Kidney (tissue), 14 donors: ENCODE measurements around the gene E2F1. TPM values are rescaled to one million over a fixed set of nuclear protein-coding genes. Genes with fewer than 3 reads are reported as not detected.
A peak's percentile ranks its signal among the peaks of the same experiment; 100 is the strongest.

Experiments used
- DNase-seq, 5 donors: peaks; one replicate each; pipeline ENCODE4 v3.0.0-alpha.2; 2013 to 2020
- FAIRE-seq: peaks from 2 replicates; lab custom pipeline; 2012; peaks lifted over from hg19 to GRCh38; lab: Jason Lieb, UNC
- H3K27ac ChIP-seq, 2 donors: one replicate each; pipeline ENCODE4 v1.7.0; 2013; ENCODE audit warnings: low read depth in 2 of 2, low read length in 2 of 2, inconsistent platforms in 1 of 2
- H3K27me3 ChIP-seq: one replicate; pipeline ENCODE4 v1.7.1; 2013; ENCODE audit warnings: low read length, inconsistent platforms; ENCODE audit not compliant: control insufficient read depth, insufficient read depth
- H3K36me3 ChIP-seq, 3 donors: one replicate each; pipeline versions ENCODE4 v1.7.0 to v1.7.1; 2013; ENCODE audit warnings: low read length in 3 of 3, control low read depth in 1 of 3, inconsistent platforms in 1 of 3; ENCODE audit not compliant: insufficient read depth in 3 of 3, control insufficient read depth in 2 of 3
- H3K4me1 ChIP-seq, 3 donors: one replicate each; pipeline versions ENCODE4 v1.7.0 to v1.7.1; 2013; ENCODE audit warnings: low read length in 3 of 3, inconsistent platforms in 1 of 3, low read depth in 1 of 3; ENCODE audit not compliant: control insufficient read depth in 2 of 3, insufficient read depth in 2 of 3
- H3K4me3 ChIP-seq, 3 donors: one replicate each; pipeline versions ENCODE4 v1.7.0 to v1.8.1; 2013; ENCODE audit warnings: low read length in 3 of 3, control low read depth in 1 of 3, inconsistent platforms in 1 of 3
- H3K9ac ChIP-seq, 3 donors: one replicate each; pipeline versions ENCODE4 v1.7.0 to v1.7.1; 2013; ENCODE audit warnings: low read length in 3 of 3, control low read depth in 1 of 3, inconsistent platforms in 1 of 3
- H3K9me3 ChIP-seq, 3 donors: one replicate each; pipeline versions ENCODE4 v1.7.0 to v1.7.1; 2013; ENCODE audit warnings: low read length in 3 of 3, control low read depth in 1 of 3, inconsistent platforms in 1 of 3; ENCODE audit not compliant: control insufficient read depth in 2 of 3, insufficient read depth in 1 of 3
- intact Hi-C: fragments of 100-400 bp; cut with DNase I; formaldehyde crosslinking; loops from one replicate; pipeline ENCODE4 v1.11.1; 2022
- polyA plus RNA-seq: library from polyadenylated mRNA; stranded (reverse); fragments of 350-450 nt; fragmentation: Illumina TruSeq; extraction: RNeasy Lipid Tissue Mini Kit (QIAGEN cat#74804); gene quantifications from one replicate; pipeline ENCODE4 v1.2.3, GENCODE V29; 2014; ENCODE audit warnings: low read depth, low replicate concordance; ENCODE audit not compliant: insufficient read depth
- total RNA-seq: library from RNA; stranded (reverse); fragmentation: NEBNext Ultra II Directional; extraction: Animal tissue kit (Norgen Biotek cat#: 25700); gene quantifications from one replicate; pipeline ENCODE4 v1.2.1, GENCODE V29; 2021
- TF ChIP-seq, protein P1 (sequence below): IDR thresholded peaks from 3 replicates; pipeline ENCODE4 v1.5.1; 2012; ENCODE audit warnings: mild to moderate bottlenecking, moderate library complexity, borderline replicate concordance; ENCODE audit not compliant: insufficient read depth; ENCODE audit errors: extremely low read depth
- donor health status: control.
- donor health status: control.
- donor health status: control.
- donor health status: control.
- donor health status: control.
- donor health status: DM: yes; HTN: yes; CAD: no.
- donor health status: Normal renal cell carcinoma (clear cell type).

E2F1 gene
- total and polyA plus RNA-seq, 2 donors from 2014 or later, result 0.90 to 1.5 TPM

- Histone ChIP-seq H3K36me3 (no peaks in the 10 kb centered on the region), H3K27ac (no peak overlapping the region), H3K4me1 (peaks cover 0 to 3% (median 0%) of the 10 kb centered on the region in 3 donors), H3K9ac (no peak overlapping the region), H3K4me3 (no peak overlapping the region), H3K9me3 (no peaks in the 10 kb centered on the region), H3K27me3 (no peaks in the 10 kb centered on the region)
- DNase-seq (no peak), FAIRE-seq (no peak)
- TF ChIP-seq, protein P1, sequence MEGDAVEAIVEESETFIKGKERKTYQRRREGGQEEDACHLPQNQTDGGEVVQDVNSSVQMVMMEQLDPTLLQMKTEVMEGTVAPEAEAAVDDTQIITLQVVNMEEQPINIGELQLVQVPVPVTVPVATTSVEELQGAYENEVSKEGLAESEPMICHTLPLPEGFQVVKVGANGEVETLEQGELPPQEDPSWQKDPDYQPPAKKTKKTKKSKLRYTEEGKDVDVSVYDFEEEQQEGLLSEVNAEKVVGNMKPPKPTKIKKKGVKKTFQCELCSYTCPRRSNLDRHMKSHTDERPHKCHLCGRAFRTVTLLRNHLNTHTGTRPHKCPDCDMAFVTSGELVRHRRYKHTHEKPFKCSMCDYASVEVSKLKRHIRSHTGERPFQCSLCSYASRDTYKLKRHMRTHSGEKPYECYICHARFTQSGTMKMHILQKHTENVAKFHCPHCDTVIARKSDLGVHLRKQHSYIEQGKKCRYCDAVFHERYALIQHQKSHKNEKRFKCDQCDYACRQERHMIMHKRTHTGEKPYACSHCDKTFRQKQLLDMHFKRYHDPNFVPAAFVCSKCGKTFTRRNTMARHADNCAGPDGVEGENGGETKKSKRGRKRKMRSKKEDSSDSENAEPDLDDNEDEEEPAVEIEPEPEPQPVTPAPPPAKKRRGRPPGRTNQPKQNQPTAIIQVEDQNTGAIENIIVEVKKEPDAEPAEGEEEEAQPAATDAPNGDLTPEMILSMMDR, result no peak
- intact Hi-C loops, result no loop called here
These were observed 4.9 kb downstream of the E2F1 start for GRCh38 chr20:33681288-33681687.

DNA sequence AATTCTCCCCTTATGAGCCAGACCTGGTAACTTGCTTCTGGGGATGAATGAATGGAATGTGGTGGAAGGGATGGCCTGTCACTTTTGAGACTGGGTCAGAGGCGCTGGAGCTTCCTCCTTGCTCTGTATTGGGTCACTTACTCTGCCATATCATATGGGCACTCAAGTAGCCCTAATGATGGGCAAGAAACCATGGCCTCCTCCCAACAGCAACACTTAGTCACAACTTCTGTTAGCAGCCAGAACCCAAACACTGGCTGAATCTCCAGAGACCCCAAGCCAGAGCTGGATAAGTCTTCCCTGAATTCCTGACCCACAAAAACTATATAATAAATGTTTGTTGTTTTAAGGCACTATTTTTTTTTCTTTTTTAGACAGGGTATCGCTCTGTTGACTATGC is 5.5 kb downstream of the E2F1 start:
- no peak overlapping the region for H3K27ac ChIP-seq
- no peaks in the 10 kb centered on the region for H3K36me3 ChIP-seq
- H3K4me3 ChIP-seq, result no peak overlapping the region
- H3K9ac ChIP-seq, result no peak overlapping the region
- FAIRE-seq (no peak), DNase-seq (no peak)
- no peaks in the 10 kb centered on the region for H3K9me3 ChIP-seq
- TF ChIP-seq, protein P1, result no peak
- intact Hi-C loops, result no loop called here
- H3K27me3 ChIP-seq, result no peaks in the 10 kb centered on the region
- H3K4me1 ChIP-seq, result peaks cover 0 to 3% (median 0%) of the 10 kb centered on the region in 3 donors

DNA sequence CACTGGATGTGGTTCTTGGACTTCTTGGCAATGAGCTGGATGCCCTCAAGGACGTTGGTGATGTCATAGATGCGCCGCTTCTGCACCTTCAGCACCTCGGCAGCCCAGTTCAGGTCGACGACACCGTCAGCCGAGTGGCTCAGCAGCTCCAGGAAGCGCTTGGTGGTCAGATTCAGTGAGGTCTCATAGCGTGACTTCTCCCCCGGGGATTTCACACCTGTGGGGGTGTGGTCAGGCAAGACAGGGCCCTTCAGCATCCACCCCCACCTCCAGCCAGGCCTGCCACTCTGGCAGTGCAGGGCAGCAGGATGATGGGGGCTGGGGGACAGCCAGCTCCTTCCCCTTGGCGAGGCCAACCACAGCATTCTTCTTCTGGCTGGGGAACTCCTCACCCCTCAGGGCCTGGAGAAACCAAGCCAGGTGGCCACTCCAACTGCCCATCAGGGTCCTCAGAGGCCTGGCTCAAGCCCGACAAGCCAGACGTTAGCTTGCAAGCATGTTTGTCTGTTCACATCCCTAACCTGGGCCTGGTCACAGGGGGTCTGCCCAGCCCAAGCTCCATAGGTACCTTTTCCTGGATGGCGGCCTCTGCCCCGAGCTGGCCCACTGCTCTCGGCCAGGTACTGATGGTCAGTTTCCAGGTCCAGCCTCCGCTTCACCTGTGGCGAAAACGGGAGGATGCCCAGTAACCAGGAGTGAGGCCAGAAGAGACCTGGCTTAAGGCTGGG is 6.3 kb downstream of the E2F1 start:
- Histone ChIP-seq H3K4me1 (peaks cover 0 to 4% (median 0%) of the 10 kb centered on the region in 3 donors), H3K36me3 (no peaks in the 10 kb centered on the region), H3K4me3 (no peak overlapping the region), H3K9ac (no peak overlapping the region), H3K27ac (no peak overlapping the region), H3K9me3 (no peaks in the 10 kb centered on the region), H3K27me3 (no peaks in the 10 kb centered on the region)
- TF ChIP-seq, protein P1, result no peak
- intact Hi-C loops, result no loop called here
- peak in 1 of 5 donors; percentile 66 for DNase-seq
- no peak for FAIRE-seq
